GM23248 (cell line): ENCODE results near the gene HOXD12.

Experiments
- EZH2 ChIP-seq: fragments of 200-600 bp; sonication (generic); IDR thresholded peaks from 2 replicates; pipeline ENCODE4 v1.6.1; 2018; ENCODE audit warnings: antibody characterized with exemption, mild to moderate bottlenecking; ENCODE audit not compliant: insufficient read depth, poor library complexity, severe bottlenecking
- EZH2phosphoT487 ChIP-seq: fragments of 200-600 bp; sonication (generic); IDR thresholded peaks from 2 replicates; pipeline ENCODE4 v1.6.1; 2018; ENCODE audit warnings: antibody characterized with exemption, moderate library complexity, mild to moderate bottlenecking, low read depth; ENCODE audit not compliant: insufficient read depth

GRCh38 chr2:176105078-176105729 lies 5.6 kb downstream of the HOXD12 start:
- no peak for TF ChIP-seq EZH2
- TF ChIP-seq EZH2phosphoT487: no peak
